ENCODE measurements around the gene CCNO.

The CCNO gene

GRCh38 chr5:55219770-55220169 lies 13.6 kb downstream of the CCNO start:
- Histone ChIP-seq H3K4me3 (ENCODE audit: low read length) (no peak overlapping the region), H3K79me2 (ENCODE audit: low read length) (no peaks in the 10 kb centered on the region), H4K20me1 (ENCODE audit: insufficient read depth, low read length) (no peaks in the 10 kb centered on the region), H3K36me3 (replicated peaks; ENCODE audit: insufficient read depth, low read length) (no peaks in the 10 kb centered on the region), H2AFZ (ENCODE audit: low read length) (no peak overlapping the region), H3K4me2 (ENCODE audit: low read depth, low read length) (no peak overlapping the region), H3K9ac (ENCODE audit: low read length) (no peak overlapping the region), H3F3A (ENCODE audit: insufficient read depth, low read length) (no peaks in the 10 kb centered on the region), H3K9me2 (replicated peaks; ENCODE audit: insufficient read depth, low read length) (no peaks in the 10 kb centered on the region), H3K27ac (ENCODE audit: low read length) (no peak overlapping the region), H3K9me3 (replicated peaks; ENCODE audit: insufficient read depth, low read length) (no peaks in the 10 kb centered on the region), H3K4me1 (ENCODE audit: low read length) (no peaks in the 10 kb centered on the region), H3K27me3 (replicated peaks; ENCODE audit: insufficient read depth, low read length) (no peaks in the 10 kb centered on the region)
- no peak for DNase-seq
- TF ChIP-seq EZH2phosphoT487 (IDR thresholded peaks at IDR 0.05; ENCODE audit: low read length) (no peak), CTCF (IDR thresholded peaks at IDR 0.05; ENCODE audit: low read length) (no peak), EZH2 (optimal IDR thresholded peaks at IDR 0.05; ENCODE audit: low read depth, low read length) (no peak)

- H3K4me2 ChIP-seq (ENCODE audit: low read depth, low read length) = no peak overlapping the region
Measured at GRCh38 chr5:55218967-55219366, 14.4 kb downstream of the CCNO start.

GRCh38 chr5:55211184-55211874 lies 22.1 kb downstream of the CCNO start:
- no peak overlapping the region for H3K4me3 ChIP-seq (ENCODE audit: low read length)
- no peak for TF ChIP-seq EZH2 (optimal IDR thresholded peaks at IDR 0.05; ENCODE audit: low read depth, low read length)
- no peak for TF ChIP-seq EZH2phosphoT487 (IDR thresholded peaks at IDR 0.05; ENCODE audit: low read length)
- no peak for TF ChIP-seq CTCF (IDR thresholded peaks at IDR 0.05; ENCODE audit: low read length)

More at GRCh38 chr5:55218967-55219366, 14.4 kb downstream of the CCNO start:
- no peak for DNase-seq
- H3F3A ChIP-seq (ENCODE audit: insufficient read depth, low read length) = no peaks in the 10 kb centered on the region
- no peaks in the 10 kb centered on the region for H3K36me3 ChIP-seq (replicated peaks; ENCODE audit: insufficient read depth, low read length)
- H3K27ac ChIP-seq (ENCODE audit: low read length) = no peak overlapping the region
- H3K79me2 ChIP-seq (ENCODE audit: low read length) = no peaks in the 10 kb centered on the region
- no peak overlapping the region for H2AFZ ChIP-seq (ENCODE audit: low read length)
- H3K4me3 ChIP-seq (ENCODE audit: low read length) = no peak overlapping the region
- no peaks in the 10 kb centered on the region for H4K20me1 ChIP-seq (ENCODE audit: insufficient read depth, low read length)
- H3K9me3 ChIP-seq (replicated peaks; ENCODE audit: insufficient read depth, low read length) = no peaks in the 10 kb centered on the region
- no peaks in the 10 kb centered on the region for H3K9me2 ChIP-seq (replicated peaks; ENCODE audit: insufficient read depth, low read length)
- TF ChIP-seq CTCF (IDR thresholded peaks at IDR 0.05; ENCODE audit: low read length) = no peak
- no peak for TF ChIP-seq EZH2phosphoT487 (IDR thresholded peaks at IDR 0.05; ENCODE audit: low read length)
- TF ChIP-seq EZH2 (optimal IDR thresholded peaks at IDR 0.05; ENCODE audit: low read depth, low read length) = no peak
- H3K9ac ChIP-seq (ENCODE audit: low read length) = no peak overlapping the region
- H3K4me1 ChIP-seq (ENCODE audit: low read length) = no peaks in the 10 kb centered on the region
- H3K27me3 ChIP-seq (replicated peaks; ENCODE audit: insufficient read depth, low read length) = no peaks in the 10 kb centered on the region

More at GRCh38 chr5:55211184-55211874, 22.1 kb downstream of the CCNO start:
- Histone ChIP-seq H3K36me3 (replicated peaks; ENCODE audit: insufficient read depth, low read length) (no peaks in the 10 kb centered on the region), H3K9me2 (replicated peaks; ENCODE audit: insufficient read depth, low read length) (no peaks in the 10 kb centered on the region), H3K27me3 (replicated peaks; ENCODE audit: insufficient read depth, low read length) (no peaks in the 10 kb centered on the region), H3K9me3 (replicated peaks; ENCODE audit: insufficient read depth, low read length) (no peaks in the 10 kb centered on the region), H4K20me1 (ENCODE audit: insufficient read depth, low read length) (no peaks in the 10 kb centered on the region), H3K79me2 (ENCODE audit: low read length) (no peaks in the 10 kb centered on the region), H3K9ac (ENCODE audit: low read length) (no peak overlapping the region), H3K4me1 (ENCODE audit: low read length) (no peaks in the 10 kb centered on the region), H2AFZ (ENCODE audit: low read length) (no peak overlapping the region), H3K4me2 (ENCODE audit: low read depth, low read length) (no peak overlapping the region), H3F3A (ENCODE audit: insufficient read depth, low read length) (no peaks in the 10 kb centered on the region), H3K27ac (ENCODE audit: low read length) (no peak overlapping the region)
- DNase-seq = no peak
